Measurements from ENCODE around the gene AACS. TPM values are rescaled to one million over a fixed set of nuclear protein-coding genes. Genes with fewer than 3 reads are reported as not detected.

The AACS gene
- total RNA-seq, 2 donors from 2014 or later = 17.5 to 23.6 TPM

- ATAC-seq (no peak), DNase-seq (no peak)
- intact Hi-C loops (cut with DNase I) = no loop called here
These were observed 104.6 kb downstream of the AACS start for GRCh38 chr12:125169870-125170269.

- intact Hi-C loops (cut with DNase I) = no loop called here
- ATAC-seq (peak in 1 of 2 donors; percentile 23), DNase-seq (no peak)
These were observed 106.0 kb downstream of the AACS start for GRCh38 chr12:125171267-125171666.

- DNase-seq (no peak), ATAC-seq (no peak)
- intact Hi-C loops (cut with DNase I) = no loop called here
These were observed 107.1 kb downstream of the AACS start for GRCh38 chr12:125172231-125172850.

GRCh38 chr12:125175576-125175975 lies 110.3 kb downstream of the AACS start:
- DNase-seq (no peak), ATAC-seq (no peak)
- intact Hi-C loops (cut with DNase I) = no loop called here

GRCh38 chr12:125178222-125178621 lies 113.0 kb downstream of the AACS start:
- intact Hi-C loops (cut with DNase I) = no loop called here
- DNase-seq = no peak

GRCh38 chr12:125180144-125180543 lies 114.9 kb downstream of the AACS start:
- DNase-seq (no peak), ATAC-seq (no peak)
- intact Hi-C loops (cut with DNase I) = loop anchor here (5.0 to 10.0 kb wide), 4 partner anchors 222 to 1692 kb away; no protein-coding TSS in a partner anchor

More at GRCh38 chr12:125178222-125178621, 113.0 kb downstream of the AACS start:
- ATAC-seq = no peak

GRCh38 chr12:125181107-125181506 lies 115.9 kb downstream of the AACS start:
- DNase-seq (no peak), ATAC-seq (no peak)
- intact Hi-C loops (cut with DNase I) = loop anchor here (5.0 to 10.0 kb wide), 4 partner anchors 221 to 1691 kb away; no protein-coding TSS in a partner anchor

GRCh38 chr12:125183187-125184067 lies 118.2 kb downstream of the AACS start:
- intact Hi-C loops (cut with DNase I) = loop anchor here (5.0 to 10.0 kb wide), 4 partner anchors 219 to 1689 kb away; no protein-coding TSS in a partner anchor
- DNase-seq (peak; percentile 78), ATAC-seq (peak; percentile 63 to 69)

GRCh38 chr12:125184213-125184967 lies 119.2 kb downstream of the AACS start:
- ATAC-seq (no peak), DNase-seq (no peak)
- intact Hi-C loops (cut with DNase I) = loop anchor here (5.0 to 10.0 kb wide), 4 partner anchors 218 to 1688 kb away; no protein-coding TSS in a partner anchor

- DNase-seq = no peak
- intact Hi-C loops (cut with DNase I) = loop anchor here in 1 of 2 donors (10.0 kb wide), 1 partner anchor 219 kb away; no protein-coding TSS in a partner anchor
- ATAC-seq = peak in 1 of 2 donors; percentile 9
These were observed 120.1 kb downstream of the AACS start for GRCh38 chr12:125185311-125185739.

- DNase-seq (peak; percentile 79), ATAC-seq (peak; percentile 87 to 91)
- intact Hi-C loops (cut with DNase I) = loop anchor here in 1 of 2 donors (10.0 kb wide), 1 partner anchor 219 kb away; no protein-coding TSS in a partner anchor
These were observed 120.7 kb downstream of the AACS start, which contains the start of gene TMEM132B for GRCh38 chr12:125185740-125186470. Gene TMEM132B (plus strand): TSS chr12:125186386.

GRCh38 chr12:125186471-125187147 lies 121.4 kb downstream of the AACS start:
- intact Hi-C loops (cut with DNase I) = loop anchor here in 1 of 2 donors (10.0 kb wide), 1 partner anchor 218 kb away; no protein-coding TSS in a partner anchor

GRCh38 chr12:125187148-125187745 lies 122.0 kb downstream of the AACS start:
- ATAC-seq = no peak
- intact Hi-C loops (cut with DNase I) = loop anchor here in 1 of 2 donors (10.0 kb wide), 1 partner anchor 218 kb away; no protein-coding TSS in a partner anchor
- DNase-seq = no peak

More at GRCh38 chr12:125186471-125187147, 121.4 kb downstream of the AACS start:
- peak in 1 of 2 donors; percentile 11 for ATAC-seq
- no peak for DNase-seq

- DNase-seq = no peak
- intact Hi-C loops (cut with DNase I) = loop anchor here in 1 of 2 donors (10.0 kb wide), 1 partner anchor 217 kb away; no protein-coding TSS in a partner anchor
These were observed 122.8 kb downstream of the AACS start for GRCh38 chr12:125187780-125188741.

GRCh38 chr12:125189015-125189414 lies 123.8 kb downstream of the AACS start:
- ATAC-seq (no peak), DNase-seq (no peak)
- intact Hi-C loops (cut with DNase I) = loop anchor here in 1 of 2 donors (10.0 kb wide), 1 partner anchor 216 kb away; no protein-coding TSS in a partner anchor

More at GRCh38 chr12:125187780-125188741, 122.8 kb downstream of the AACS start:
- no peak for ATAC-seq

GRCh38 chr12:125189502-125189901 lies 124.3 kb downstream of the AACS start:
- DNase-seq = no peak
- intact Hi-C loops (cut with DNase I) = loop anchor here in 1 of 2 donors (10.0 kb wide), 1 partner anchor 215 kb away; no protein-coding TSS in a partner anchor

More at GRCh38 chr12:125189502-125189901, 124.3 kb downstream of the AACS start:
- ATAC-seq = no peak
